Osteoblast (primary cell): ENCODE results near the gene MDM2. TPM values are rescaled to one million over a fixed set of nuclear protein-coding genes. Genes with fewer than 3 reads are reported as not detected.

Source experiments
- DNase-seq: peaks from one replicate; pipeline ENCODE4 v3.0.0; 2011; ENCODE audit warnings: low spot score, mixed read lengths; ENCODE audit not compliant: insufficient read length; ENCODE audit errors: missing footprints
- H2AFZ ChIP-seq: 2 replicates; pipeline ENCODE4 v1.6.0; 2011; ENCODE audit warnings: mild to moderate bottlenecking, low read length
- H3K27ac ChIP-seq: 2 replicates; pipeline ENCODE4 v1.5.1; 2011; ENCODE audit warnings: mild to moderate bottlenecking, low read depth, low read length, moderate library complexity
- H3K27me3 ChIP-seq: 2 replicates; pipeline ENCODE4 v1.6.0; 2012; ENCODE audit warnings: mild to moderate bottlenecking, control low read depth, inconsistent platforms, low read length, moderate library complexity; ENCODE audit not compliant: insufficient read depth
- H3K36me3 ChIP-seq: 2 replicates; pipeline ENCODE4 v1.5.1; 2011; ENCODE audit warnings: mild to moderate bottlenecking, low read length, control low read depth, moderate library complexity; ENCODE audit not compliant: insufficient read depth
- H3K4me1 ChIP-seq: 2 replicates; pipeline ENCODE4 v1.5.1; 2011; ENCODE audit warnings: mild to moderate bottlenecking, low read length, control low read depth, moderate library complexity; ENCODE audit not compliant: insufficient read depth
- H3K4me2 ChIP-seq: 2 replicates; pipeline ENCODE4 v1.6.0; 2011; ENCODE audit warnings: mild to moderate bottlenecking, low read length; ENCODE audit not compliant: insufficient read depth
- H3K4me3 ChIP-seq: fragments of 200-600 bp; sonication (generic); 3 replicates; pipeline ENCODE4 v1.5.1; 2012; ENCODE audit warnings: mild to moderate bottlenecking, low read length, inconsistent platforms; ENCODE audit not compliant: insufficient read depth
- H3K79me2 ChIP-seq: 2 replicates; pipeline ENCODE4 v1.6.0; 2012; ENCODE audit warnings: mild to moderate bottlenecking, low read length, control low read depth, inconsistent platforms; ENCODE audit not compliant: insufficient read depth
- H3K9me3 ChIP-seq: 2 replicates; pipeline ENCODE4 v1.5.1; 2011; ENCODE audit warnings: low read depth, low read length, control low read depth
- H4K20me1 ChIP-seq: 2 replicates; pipeline ENCODE4 v1.6.0; 2012; ENCODE audit warnings: mild to moderate bottlenecking, low read length, control low read depth; ENCODE audit not compliant: insufficient read depth
- CTCF ChIP-seq: IDR thresholded peaks from 2 replicates; pipeline ENCODE4 v1.5.1; 2011; ENCODE audit warnings: mild to moderate bottlenecking, low read depth, low read length, moderate library complexity; ENCODE audit errors: extremely low read depth
- total RNA-seq: library from RNA; depleted of rRNA; stranded (reverse); fragments of >200 nt; gene quantifications from 2 replicates; pipeline ENCODE4 v1.2.3, GENCODE V29; 2012

Gene MDM2
- total RNA-seq, 1 donor, result 225 TPM

GRCh38 chr12:68789144-68789878 is 18.7 kb upstream of the MDM2 start:
- Histone ChIP-seq H3K4me1 (peaks cover 19% of the 10 kb centered on the region), H4K20me1 (no peaks in the 10 kb centered on the region), H3K9me3 (no peaks in the 10 kb centered on the region), H3K4me2 (no peak overlapping the region), H3K36me3 (no peaks in the 10 kb centered on the region), H3K4me3 (no peak overlapping the region), H3K79me2 (no peaks in the 10 kb centered on the region), H3K27ac (no peak overlapping the region), H3K27me3 (no peaks in the 10 kb centered on the region), H2AFZ (no peak overlapping the region)
- TF ChIP-seq CTCF, result no peak
- no peak for DNase-seq

GRCh38 chr12:68790081-68790951 is 17.7 kb upstream of the MDM2 start:
- peak; percentile 17 for DNase-seq
- H3K9me3 ChIP-seq, result no peaks in the 10 kb centered on the region
- H3K4me3 ChIP-seq, result no peak overlapping the region
- H3K36me3 ChIP-seq, result no peaks in the 10 kb centered on the region
- no peaks in the 10 kb centered on the region for H3K79me2 ChIP-seq
- H4K20me1 ChIP-seq, result no peaks in the 10 kb centered on the region
- no peak overlapping the region for H3K4me2 ChIP-seq
- peaks cover 22% of the 10 kb centered on the region for H3K4me1 ChIP-seq
- TF ChIP-seq CTCF, result no peak
- H2AFZ ChIP-seq, result no peak overlapping the region
- H3K27ac ChIP-seq, result no peak overlapping the region
- no peaks in the 10 kb centered on the region for H3K27me3 ChIP-seq

GRCh38 chr12:68790952-68791234 is 17.1 kb upstream of the MDM2 start:
- Histone ChIP-seq H2AFZ (no peak overlapping the region), H4K20me1 (no peaks in the 10 kb centered on the region), H3K4me3 (no peak overlapping the region), H3K79me2 (no peaks in the 10 kb centered on the region), H3K4me1 (peaks cover 21% of the 10 kb centered on the region), H3K36me3 (no peaks in the 10 kb centered on the region), H3K27me3 (no peaks in the 10 kb centered on the region), H3K27ac (no peak overlapping the region), H3K4me2 (no peak overlapping the region), H3K9me3 (no peaks in the 10 kb centered on the region)
- TF ChIP-seq CTCF, result no peak
- no peak for DNase-seq

DNA sequence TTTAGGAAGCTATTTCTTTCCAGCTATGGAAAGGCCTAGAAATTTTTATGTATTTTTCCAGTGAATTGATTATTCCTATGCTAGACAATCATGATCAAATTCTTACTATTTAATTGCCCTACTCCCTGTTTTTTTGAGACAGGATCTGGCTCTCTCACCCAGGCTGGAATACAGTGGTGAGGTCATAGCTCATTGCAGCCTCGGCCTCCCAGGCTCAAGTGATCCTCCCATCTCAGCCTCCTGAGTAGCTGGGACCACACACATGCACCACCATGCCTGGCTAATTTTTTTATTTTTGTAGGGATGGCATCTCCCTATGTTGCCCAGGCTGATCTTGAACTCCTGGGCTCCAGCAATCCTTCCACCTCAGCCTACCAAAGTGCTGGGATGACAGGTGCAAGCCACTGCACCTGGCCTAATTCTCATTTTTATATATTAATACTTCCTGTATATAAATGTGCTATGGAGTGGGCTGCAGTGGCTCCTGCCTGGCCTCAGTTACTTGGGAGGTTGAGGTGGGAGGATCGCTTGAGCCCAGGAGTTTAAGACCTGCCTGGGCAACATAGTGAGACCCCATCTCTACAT is 16.0 kb upstream of the MDM2 start:
- H3K27ac ChIP-seq, result no peak overlapping the region
- no peak for TF ChIP-seq CTCF
- no peak overlapping the region for H3K4me3 ChIP-seq
- no peak for DNase-seq
- no peaks in the 10 kb centered on the region for H3K27me3 ChIP-seq
- no peaks in the 10 kb centered on the region for H3K9me3 ChIP-seq
- no peaks in the 10 kb centered on the region for H4K20me1 ChIP-seq
- no peaks in the 10 kb centered on the region for H3K36me3 ChIP-seq
- H3K4me1 ChIP-seq, result peaks cover 18% of the 10 kb centered on the region
- H3K4me2 ChIP-seq, result no peak overlapping the region
- H2AFZ ChIP-seq, result no peak overlapping the region
- no peaks in the 10 kb centered on the region for H3K79me2 ChIP-seq
